T-helper 1 cell treated with Interleukin-12 subunit alpha and Interleukin-12 subunit beta and Interleukin-4 antibody, amounts not matched to agents 30 ng/mL and 1 ng/mL, for 36 hours (primary cell): ENCODE results near the gene PDGFRA. TPM values are rescaled to one million over a fixed set of nuclear protein-coding genes. Genes with fewer than 3 reads are reported as not detected.

Experiments used
- intact Hi-C: fragments of 100-400 bp; cut with micrococcal nuclease; formaldehyde crosslinking; loops from one replicate; pipeline ENCODE4 v1.15.1; 2024
- total RNA-seq: library from RNA; stranded (reverse); gene quantifications from 2 replicates; pipeline ENCODE4 v1.2.3, GENCODE V29; 2022

PDGFRA gene
- 1.8 and 2.0 TPM in 2 replicates for total RNA-seq

DNA sequence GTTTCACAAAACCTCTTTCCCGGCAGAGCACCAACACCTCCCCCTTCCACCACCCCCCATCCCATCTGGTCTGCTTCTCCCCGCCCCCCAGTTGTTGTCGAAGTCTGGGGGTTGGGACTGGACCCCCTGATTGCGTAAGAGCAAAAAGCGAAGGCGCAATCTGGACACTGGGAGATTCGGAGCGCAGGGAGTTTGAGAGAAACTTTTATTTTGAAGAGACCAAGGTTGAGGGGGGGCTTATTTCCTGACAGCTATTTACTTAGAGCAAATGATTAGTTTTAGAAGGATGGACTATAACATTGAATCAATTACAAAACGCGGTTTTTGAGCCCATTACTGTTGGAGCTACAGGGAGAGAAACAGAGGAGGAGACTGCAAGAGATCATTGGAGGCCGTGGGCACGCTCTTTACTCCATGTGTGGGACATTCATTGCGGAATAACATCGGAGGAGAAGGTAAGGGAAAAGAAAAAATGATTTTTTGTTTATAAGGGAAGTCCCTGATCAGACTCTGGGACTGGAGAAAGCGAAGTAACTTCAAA lies at the start of gene PDGFRA:
Gene PDGFRA (plus strand): TSS at position 333 of the 541 bp plus-strand sequence. CDS start 29,476 bp downstream, outside the sequence.
- intact Hi-C loops: loop anchor here (1.0 kb wide), 1 partner anchor 127 kb away; no protein-coding TSS in a partner anchor

DNA sequence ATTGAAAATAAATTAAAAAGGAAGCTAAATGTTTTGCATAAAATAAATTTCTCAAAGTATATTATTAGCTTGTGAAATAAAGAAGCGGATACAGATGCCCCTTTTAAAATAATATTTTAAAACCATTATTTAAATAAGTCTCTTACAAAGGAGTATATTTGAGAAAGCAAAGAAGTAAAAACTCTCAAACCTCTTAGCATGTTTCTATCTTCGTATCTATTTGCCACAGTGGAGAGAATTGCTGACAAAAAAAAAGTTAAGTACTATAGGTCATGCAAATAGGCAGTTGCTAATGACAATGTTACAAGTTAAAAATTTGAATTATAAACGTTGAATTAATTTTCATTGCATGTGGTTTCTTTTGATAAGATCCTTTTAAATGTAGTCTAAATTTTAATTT lies 44.5 kb upstream of the PDGFRA start:
- intact Hi-C loops: no loop called here

DNA sequence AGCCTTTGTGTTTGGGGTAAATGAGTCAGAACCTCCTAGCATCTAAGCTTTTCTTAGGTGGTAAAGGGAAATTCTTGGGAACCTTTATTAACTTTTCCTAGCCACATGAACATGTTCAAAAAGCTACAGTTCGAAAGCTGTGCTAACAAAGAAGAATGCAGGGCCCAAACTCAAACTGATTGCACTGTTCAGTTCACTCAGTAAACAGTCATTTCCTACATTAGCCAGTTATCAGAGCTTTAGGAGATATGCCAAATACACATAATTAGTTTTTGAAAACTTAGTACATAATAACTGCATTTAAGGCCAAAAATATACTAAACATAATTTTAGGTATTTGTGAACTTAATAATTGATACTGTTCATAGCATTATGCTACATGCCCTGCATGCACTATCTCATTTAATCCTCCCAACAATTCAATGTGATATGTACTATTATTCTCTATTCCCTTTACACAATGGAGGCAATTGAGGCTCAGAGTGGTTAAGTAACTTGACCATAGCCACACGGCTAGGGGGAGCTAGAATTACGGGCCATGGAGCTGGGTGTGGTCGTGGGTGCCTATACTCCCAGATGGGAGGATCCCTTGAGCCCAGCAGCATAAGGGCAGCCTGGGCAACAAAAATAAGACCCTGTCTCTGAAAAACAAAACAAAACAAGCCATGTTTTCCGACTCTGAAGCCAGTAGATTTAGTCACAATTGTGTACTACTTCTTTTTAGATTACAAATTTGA lies 43.9 kb upstream of the PDGFRA start:
- intact Hi-C loops: no loop called here

DNA sequence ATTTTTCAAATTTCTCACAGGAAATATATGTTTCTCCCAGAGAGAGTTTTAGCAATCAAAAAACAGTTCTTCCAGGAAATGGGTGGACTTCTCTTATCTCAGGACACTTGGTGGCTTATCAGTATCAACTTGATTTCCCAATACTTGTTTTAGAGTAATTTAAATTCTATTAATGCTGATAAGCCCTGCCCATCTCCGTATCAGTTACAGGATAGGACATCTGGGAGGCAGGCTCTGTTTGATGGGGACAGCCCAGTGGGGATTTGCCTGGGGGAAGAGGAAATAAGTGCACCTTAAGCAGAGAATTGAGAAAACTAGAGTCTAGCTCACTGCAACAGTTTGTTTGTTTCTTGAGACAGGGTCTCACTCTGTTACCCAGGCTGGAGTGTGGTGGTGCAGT lies 43.2 kb upstream of the PDGFRA start:
- intact Hi-C loops: no loop called here

DNA sequence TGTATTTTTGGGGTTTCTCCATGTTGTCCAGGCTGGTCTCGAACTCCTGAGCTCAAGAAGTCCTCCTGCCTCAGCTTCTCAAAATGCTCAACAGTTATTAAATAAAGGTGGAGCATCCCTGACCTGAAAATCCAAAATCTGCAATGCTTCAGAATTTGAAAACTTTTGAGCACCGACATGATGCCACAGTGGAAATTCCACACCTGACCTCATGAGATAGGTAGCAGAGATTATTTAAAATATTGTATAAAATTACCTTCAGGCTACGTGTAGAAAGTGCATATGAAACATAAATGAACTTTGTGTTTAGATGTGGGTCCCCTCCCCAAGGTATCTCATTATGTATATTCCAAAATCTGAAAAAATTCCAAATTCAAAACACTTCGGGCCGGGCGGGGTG lies 42.7 kb upstream of the PDGFRA start:
- intact Hi-C loops: no loop called here

DNA sequence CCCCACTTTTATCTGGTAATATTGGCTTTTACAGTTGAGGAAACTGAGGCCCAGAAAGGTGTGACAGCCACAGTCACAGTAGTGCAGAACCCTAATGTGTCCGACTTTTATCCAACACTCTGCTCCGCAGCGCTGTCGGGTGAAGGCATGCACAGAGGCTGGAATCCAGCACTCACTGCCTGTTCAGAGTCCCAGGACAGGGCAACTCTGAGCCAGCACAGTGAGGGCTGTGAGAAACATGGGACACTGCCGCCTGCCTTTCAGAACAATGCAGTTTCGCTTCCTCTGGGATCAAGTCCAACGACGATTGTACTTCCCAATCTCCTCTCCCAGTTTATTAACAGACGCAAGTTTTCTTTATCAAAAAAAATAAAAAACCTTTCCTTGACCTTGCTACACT lies 41.9 kb upstream of the PDGFRA start:
- intact Hi-C loops: no loop called here

DNA sequence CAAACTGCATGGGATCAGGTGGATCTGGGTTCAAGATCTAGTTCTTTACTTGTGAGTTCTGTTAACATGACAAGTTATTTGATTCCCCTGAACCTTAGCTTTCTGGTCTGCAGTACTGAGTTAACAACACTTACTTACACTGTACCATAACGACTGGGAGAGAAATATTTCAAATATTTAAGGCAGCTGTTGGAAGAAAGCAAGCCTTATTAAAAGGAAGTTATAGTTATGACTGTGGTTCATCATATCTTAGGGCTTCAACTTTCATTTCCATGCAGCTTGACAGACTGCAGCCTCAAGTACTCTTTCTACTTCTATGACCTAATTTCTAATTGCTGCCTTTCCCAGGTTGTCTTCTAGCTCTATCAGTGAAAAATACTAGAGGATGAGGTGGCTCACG lies 40.0 kb upstream of the PDGFRA start:
- intact Hi-C loops: no loop called here

DNA sequence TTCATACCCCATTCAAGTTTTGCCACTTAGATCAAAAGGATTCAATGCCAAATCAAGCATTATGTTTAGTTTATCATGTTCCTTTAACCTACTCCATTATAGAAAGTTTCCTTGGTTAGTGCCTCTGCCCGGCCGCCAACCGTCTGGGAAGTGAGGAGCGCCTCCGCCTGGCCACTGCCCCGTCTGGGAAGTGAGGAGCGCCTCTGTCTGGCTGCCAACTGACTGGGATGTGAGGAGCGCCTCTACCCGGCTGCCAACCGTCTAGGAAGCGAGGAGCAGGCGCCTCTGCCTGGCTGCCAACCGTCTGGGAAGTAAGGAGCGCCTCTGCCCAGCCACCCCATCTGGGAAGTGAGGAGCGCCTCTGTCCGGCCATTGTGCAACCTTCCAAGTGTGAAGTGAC lies 36.3 kb upstream of the PDGFRA start:
- intact Hi-C loops: no loop called here

DNA sequence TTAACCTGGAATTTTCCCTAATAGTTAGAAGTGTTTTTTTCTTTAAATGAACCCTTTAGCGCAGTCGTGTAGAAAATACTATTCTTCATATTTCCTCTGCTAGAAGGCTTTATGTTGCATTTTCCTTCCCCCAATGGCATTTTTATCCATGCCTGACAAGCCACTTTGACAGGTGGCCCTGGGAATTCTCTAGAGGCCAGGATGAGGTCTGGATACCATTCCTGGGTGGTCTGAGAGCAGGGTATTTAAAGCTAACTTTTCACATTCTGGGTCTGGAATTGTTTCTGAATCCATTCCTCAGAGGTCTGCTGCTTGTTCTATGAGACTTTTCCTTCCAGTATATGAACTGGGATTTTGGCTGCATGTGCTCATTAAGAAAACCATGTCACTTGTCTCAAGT lies 31.2 kb upstream of the PDGFRA start:
- intact Hi-C loops: no loop called here

DNA sequence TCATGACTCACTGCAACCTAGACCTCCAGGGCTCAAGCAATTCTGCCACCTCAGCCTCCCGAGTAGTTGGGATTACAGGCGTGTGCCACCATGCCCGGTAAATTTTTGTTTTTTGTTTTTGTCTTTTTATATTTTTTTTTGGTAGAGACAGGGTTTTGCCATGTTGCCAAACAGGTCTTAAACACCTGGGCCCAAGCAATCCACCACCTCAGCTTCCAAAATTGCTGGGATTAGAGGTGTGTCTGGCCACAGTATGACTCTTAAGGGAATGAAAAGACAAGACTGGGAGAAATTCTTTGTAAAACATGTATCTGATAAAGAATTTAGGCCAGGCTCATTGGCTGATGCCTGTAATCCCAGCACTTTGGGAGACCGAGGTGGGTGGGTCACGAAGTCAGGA lies 29.2 kb upstream of the PDGFRA start:
- intact Hi-C loops: no loop called here

DNA sequence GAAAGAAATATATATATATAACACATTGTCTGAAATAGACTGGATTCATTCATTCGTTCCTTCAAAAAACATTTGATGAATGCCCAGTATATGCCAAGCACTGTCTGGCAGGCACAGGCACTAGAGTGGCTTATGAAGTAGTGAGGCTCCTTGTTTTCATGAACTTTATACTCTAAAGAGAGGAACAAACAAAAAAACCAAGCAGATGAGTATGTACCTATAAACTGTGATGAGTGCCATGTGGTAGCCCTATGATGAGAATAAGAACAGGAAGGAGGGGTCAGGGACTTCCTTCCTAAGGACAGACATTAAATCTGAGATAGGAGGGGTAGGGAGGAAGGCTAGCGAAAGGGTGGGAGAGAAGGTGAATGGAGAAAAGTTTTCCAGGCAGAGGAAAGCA lies 19.5 kb upstream of the PDGFRA start:
- intact Hi-C loops: no loop called here

DNA sequence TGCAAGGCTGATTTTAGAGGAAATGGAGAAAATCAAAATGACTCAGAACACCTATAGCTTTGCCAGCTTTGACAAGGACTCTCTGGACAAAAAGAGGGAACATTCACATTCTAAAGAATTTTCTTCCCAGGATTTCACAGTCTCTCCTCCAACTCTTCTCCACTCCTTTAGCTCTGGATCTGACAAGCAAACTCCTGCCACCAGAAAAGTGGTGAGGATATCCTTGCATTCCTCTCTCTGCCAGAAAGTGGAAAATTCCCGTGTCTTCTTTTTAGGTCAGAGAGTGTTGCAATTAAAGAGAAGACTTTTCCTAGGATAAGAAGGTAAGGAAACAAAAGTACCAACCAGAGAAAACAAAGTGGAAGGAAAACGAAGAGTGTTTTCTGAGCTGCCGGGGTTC lies 16.1 kb upstream of the PDGFRA start:
- intact Hi-C loops: no loop called here

DNA sequence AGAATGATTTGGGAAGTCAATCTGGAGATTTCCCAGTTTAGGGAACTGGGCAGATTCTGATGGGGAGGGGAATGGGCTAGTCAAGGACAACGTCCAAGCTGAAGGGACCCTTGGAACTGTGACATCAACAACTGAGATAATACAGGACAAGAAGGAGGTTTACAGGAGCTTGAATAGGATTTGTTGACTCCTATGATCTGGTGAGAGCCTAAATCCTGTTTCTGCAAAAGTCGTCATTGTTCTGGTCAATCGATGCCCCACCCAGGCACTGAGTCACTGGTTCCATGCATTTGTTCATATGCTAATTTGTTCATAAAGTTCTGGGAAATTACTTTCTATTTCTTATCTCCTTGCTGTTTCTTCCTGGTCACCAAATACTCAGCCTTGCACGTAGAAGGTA lies 15.3 kb upstream of the PDGFRA start:
- intact Hi-C loops: no loop called here

DNA sequence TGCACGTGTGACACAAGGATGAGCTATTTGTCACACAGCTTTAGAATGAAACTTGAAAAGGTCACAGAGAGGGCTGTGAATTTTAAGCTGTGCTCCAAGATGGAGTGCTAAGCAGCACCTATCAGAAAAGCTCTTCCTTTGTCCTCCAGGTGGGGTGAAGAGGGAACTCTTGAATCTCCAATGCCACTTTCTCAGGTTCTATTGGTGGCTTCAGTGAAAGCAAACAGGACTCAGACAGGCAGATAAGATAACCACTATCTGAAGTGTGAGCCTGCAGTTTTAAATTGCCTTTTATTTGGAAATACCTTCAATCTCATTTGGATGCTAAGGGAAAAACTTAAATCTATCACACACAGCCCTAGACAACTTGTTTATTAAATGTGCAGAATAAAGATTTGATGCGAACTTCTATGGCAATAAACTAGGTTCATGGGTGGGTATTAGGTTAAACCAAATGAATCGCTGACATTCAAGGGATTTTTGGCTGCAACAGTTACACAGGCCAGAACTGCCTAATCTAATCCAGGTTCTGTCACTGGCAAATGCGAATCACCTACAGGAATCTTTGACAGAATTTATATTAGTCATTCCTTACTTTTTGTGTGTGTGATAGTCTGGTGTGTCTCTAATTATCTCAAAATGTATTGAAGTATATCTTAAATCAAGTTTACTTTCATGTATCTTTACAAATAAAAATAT lies 13.6 kb upstream of the PDGFRA start:
- intact Hi-C loops: loop anchor here (5.0 kb wide), 1 partner anchor 508 kb away; no protein-coding TSS in a partner anchor

DNA sequence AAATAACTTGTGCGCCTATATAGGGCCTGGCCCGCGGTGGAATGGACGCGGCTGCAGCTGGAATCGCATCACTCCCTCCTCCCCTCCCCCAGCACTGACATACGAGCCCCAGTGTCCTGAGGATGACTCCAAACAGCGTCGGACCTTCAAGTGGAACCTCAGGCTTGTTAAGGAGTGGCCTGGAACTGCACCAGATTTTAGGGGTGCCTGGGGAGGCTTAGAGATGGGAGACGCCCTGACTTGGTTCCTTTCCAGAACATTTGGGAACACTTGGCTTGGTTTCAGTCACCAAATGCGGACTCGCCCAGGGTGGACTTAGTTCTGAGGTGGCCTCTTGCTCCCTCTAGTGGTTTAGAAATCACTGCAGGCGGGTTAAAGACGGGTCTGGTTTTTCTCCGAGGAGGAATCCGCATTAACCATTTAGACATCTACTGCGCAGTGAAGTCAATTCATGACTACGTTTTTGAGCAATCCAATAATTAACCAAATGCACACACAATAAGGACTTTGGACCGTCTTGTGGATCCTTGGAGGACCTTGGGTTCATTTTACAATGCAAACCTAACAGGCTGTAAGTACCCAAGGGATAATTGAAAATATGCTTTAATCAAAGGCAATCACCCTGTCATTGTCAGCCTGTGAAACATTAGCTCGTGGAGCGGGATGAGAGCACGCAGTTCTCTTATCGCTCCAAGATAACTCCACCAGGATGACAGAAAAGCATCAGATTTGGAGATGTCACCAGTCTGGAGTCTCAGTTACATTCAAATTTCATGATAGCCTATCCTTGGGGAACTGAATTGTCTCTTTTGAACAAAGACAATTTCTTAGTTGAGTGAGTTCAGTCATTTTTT lies 11.2 kb upstream of the PDGFRA start:
- intact Hi-C loops: loop anchor here (1.0 to 5.0 kb wide), 5 partner anchors 17 to 1021 kb away; no protein-coding TSS in a partner anchor

DNA sequence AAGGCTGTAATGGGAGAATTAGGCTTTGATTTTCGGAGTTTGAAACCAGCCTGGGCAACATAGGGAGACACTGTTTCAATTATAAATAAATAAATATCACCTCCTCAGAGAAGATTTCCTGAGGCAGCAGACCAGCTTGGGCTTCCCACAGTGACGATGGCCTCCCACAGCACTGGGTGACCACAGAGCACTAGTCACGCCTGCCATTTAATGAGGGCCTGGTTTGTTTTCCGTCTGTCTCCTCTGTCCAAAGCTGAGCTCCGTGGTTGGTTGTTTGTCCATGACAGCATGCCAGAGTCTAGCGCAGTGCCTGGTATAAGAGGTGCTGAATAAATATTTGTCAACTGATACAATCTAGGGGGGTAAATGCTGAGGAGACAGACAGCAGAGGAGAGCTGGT lies 10.4 kb upstream of the PDGFRA start:
- intact Hi-C loops: loop anchor here (1.0 to 5.0 kb wide), 3 partner anchors 16 to 511 kb away; no protein-coding TSS in a partner anchor

DNA sequence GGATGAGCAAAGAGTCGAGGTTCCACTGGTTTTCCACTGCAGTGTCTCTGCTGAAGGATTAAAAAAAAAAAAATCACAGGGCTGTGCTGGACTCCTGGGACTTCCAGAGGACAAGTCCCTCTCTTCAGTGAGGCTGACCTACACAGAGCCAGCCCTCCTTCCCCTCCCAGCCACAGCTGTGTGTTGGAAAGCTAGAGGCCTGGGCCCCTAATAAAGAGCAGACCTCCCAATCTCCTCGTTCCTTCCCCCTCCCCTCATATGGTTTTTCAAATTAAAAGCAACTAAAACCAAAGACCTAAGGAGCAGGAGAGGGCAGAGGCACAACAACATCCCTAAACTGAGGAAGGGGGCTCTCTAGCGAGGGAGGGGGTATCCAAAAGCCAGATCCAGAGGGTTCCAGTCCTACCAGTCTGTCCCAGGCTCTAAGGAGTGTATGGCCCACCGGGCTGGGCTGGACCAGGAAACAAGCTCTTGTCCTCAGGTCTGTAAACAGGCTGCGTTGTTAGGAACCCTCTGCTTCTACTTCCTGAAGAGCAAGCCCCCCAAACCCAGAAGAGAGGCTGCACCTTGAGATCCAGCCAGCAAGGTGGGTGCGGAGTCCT lies 4.0 kb upstream of the PDGFRA start:
- intact Hi-C loops: no loop called here

DNA sequence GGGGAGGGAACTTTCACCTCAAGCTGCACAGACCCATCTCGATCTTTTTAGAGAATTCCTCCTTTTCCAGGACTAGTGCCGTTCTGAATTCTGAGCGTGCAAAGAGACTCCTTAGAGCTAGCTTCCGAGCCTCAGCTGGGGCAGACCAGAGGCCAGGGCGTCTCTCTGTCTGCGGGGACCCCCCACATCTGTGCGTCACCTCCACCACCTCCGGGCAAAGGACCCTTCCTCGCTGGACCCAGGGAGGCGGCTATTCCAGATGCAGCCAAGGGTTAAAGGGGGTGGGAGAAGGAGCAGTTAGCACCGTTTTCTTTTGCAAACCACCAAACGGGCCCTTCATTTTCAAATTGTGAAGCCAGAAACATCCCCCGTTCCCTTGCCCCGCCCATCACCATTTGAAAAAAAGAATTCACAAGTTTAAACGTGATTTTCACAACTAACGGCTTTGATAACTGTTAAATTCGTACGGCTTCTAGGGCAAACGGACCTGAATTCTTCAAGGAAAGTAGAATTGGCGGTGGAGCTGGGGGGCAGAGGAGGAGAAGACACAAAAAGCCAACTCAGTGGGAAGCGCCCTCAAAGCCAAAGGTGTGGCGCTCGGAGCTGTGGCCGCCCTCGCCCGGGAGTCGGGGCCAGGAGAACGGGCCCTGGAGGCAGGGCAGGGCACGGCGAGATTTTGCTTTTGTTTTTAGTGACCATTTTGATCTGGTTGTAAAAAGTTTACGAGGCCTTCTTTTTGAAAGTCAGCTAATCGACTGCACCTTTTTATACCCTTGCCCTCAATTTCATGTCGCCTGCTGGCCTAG lies 3.3 kb upstream of the PDGFRA start:
- intact Hi-C loops: no loop called here

DNA sequence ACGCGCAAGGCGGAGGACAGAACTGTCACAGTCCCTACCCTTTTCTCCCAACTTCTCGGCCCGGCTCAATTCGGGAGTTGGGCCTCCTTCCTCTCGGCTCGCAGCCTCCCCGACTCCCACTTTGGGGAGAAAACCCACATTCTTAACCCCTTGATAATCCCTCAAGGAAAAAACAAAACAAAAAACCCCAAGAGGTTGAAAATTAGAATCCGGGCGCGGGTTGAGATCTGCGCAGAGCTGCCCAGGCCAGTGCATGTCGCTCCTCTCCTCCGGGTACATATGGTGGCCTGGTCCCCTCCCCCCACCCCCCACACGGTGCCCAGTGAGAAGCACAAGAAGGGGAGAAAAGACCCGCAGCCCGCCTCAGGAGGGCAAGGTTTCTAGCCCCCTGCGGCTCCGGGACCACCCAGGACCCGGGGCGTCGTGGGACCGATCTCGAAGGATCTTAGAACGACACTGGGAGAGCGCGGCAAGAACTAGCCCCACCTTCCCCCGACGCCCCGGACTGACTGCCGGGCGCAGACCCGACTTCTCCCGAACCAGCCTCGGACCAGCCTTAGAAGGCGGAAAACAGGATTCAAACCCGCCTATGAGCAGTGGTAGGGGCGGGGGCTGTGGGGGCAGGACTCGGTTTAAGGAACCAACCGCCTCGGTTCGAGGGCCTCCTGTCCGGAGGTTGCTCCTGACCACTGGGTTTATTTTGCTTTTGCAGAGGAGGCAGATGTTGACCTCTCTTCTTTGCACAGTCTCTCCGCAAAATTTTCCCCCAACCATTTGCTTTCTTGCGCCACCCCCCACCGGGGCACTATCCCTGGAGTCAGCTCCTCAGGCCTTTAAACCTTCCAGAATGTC lies 2.5 kb upstream of the PDGFRA start:
- intact Hi-C loops: loop anchor here (1.0 kb wide), 1 partner anchor 320 kb away; no protein-coding TSS in a partner anchor
